Esophagus (tissue), 2 donors: ENCODE measurements around the gene ATP9B. TPM values are rescaled to one million over a fixed set of nuclear protein-coding genes. Genes with fewer than 3 reads are reported as not detected.

Source experiments
- H3K27ac ChIP-seq, 2 donors: one replicate each; pipeline ENCODE4 v1.5.1; 2013; ENCODE audit warnings: low read depth in 2 of 2, mild to moderate bottlenecking in 2 of 2, inconsistent platforms in 1 of 2, low read length in 1 of 2, moderate library complexity in 1 of 2
- H3K27me3 ChIP-seq, 2 donors: one replicate each; pipeline ENCODE4 v1.6.1; 2013; ENCODE audit warnings: low read length in 2 of 2, control low read depth in 1 of 2, mild to moderate bottlenecking in 1 of 2; ENCODE audit not compliant: insufficient read depth in 2 of 2, control insufficient read depth in 1 of 2
- H3K36me3 ChIP-seq, 2 donors: one replicate each; pipeline ENCODE4 v1.6.1; 2013; ENCODE audit warnings: low read length in 1 of 2; ENCODE audit not compliant: control insufficient read depth in 2 of 2, insufficient read depth in 2 of 2
- H3K4me1 ChIP-seq, 2 donors: one replicate each; pipeline ENCODE4 v1.6.1; 2013; ENCODE audit warnings: low read length in 1 of 2; ENCODE audit not compliant: control insufficient read depth in 2 of 2, insufficient read depth in 2 of 2
- H3K4me3 ChIP-seq, 2 donors: one replicate each; pipeline ENCODE4 v1.5.1; 2013; ENCODE audit warnings: low read length in 2 of 2, mild to moderate bottlenecking in 2 of 2, low read depth in 1 of 2, moderate library complexity in 1 of 2
- H3K9me3 ChIP-seq, 2 donors: one replicate each; pipeline ENCODE4 v1.6.1; 2013; ENCODE audit warnings: mild to moderate bottlenecking in 2 of 2, low read depth in 1 of 2, low read length in 1 of 2, moderate library complexity in 1 of 2; ENCODE audit not compliant: control insufficient read depth in 2 of 2, insufficient read depth in 1 of 2
- WGBS, 2 donors: extraction: QIAGEN DNeasy Blood & Tissue Kit; methylation state at CpG; one replicate each; pipeline ENCODE4 v1.1.7; 2013; 5-methylcytosine and 5-hydroxymethylcytosine counted together
- polyA plus RNA-seq, 2 donors: library from polyadenylated mRNA; stranded (reverse); fragments of 200-250 nt; gene quantifications; one replicate each; pipeline ENCODE4 v1.2.3, GENCODE V29; 2013
- donor health status: healthy with polysubstance abuse.
- donor health status: Bipolar disorder and iron deficiency.

Gene ATP9B
- polyA plus RNA-seq, 2 donors = 9.6 to 10.5 TPM

DNA sequence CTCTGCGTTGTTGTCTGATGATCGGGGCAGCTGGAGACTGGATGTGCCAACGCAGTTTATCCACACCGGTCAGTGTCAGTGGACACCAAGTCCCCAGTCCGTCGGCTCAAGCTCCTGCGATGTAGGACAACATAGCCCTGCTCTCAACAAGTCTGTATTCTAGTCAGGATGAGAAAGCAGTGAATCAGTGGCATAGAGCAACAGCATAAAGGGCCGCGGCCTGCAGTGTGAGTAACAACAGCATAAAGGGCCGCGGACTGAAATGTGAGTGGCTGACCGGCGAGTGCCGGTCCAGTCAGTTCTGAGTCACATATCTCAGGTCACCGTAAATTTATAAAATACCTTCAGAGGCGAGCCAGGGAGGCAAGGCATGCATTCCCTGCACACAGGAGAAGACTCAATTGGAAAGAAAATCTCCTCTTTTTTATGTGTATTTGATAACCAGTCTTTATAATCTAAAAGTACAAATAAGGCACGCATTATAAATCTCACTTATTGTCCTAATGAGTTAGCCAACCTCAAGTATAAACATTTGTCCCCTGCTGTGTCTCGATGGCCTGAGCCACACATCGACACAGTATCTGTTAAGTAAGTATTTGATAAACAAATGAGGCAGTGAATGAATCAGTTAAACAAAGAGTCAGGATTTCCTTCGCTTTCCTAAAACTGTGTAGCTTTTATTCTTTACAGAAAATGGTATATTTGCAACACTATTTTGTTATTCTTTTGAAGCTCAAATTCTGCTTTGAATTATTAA is 292.8 kb downstream of the ATP9B start:
- Histone ChIP-seq H3K4me1 (no peaks in the 10 kb centered on the region), H3K9me3 (peaks cover 0 to 7% of the 10 kb centered on the region in 2 donors), H3K27me3 (no peaks in the 10 kb centered on the region), H3K4me3 (no peak overlapping the region), H3K27ac (no peak overlapping the region), H3K36me3 (peaks cover 0 to 20% of the 10 kb centered on the region in 2 donors)
- 88 to 89% methylated on average over 20 of the region's 20 CpGs for WGBS, 2 donors

DNA sequence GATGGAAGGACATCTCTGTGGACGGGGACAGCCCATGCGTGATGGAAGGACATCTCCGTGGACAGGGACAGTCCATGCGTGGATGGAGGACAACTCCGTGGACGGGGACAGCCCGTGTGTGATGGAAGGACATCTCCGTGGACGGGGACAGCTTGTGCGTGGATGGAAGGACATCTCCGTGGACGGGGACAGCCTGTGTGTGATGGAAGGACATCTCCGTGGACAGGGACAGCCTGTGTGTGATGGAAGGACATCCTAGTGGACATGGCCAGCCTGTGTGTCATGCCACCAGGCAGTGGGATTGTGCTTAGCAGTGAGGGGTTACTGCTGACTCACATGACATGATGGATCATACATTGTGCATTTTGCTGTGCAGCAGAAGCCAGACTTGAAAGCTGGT is 296.5 kb downstream of the ATP9B start:
- Histone ChIP-seq H3K27me3 (no peaks in the 10 kb centered on the region), H3K9me3 (peaks cover 0 to 5% of the 10 kb centered on the region in 2 donors), H3K4me1 (no peaks in the 10 kb centered on the region), H3K36me3 (peaks cover 0 to 17% of the 10 kb centered on the region in 2 donors), H3K27ac (no peak overlapping the region), H3K4me3 (no peak overlapping the region)
- 96% methylated on average over 13 of the region's 13 CpGs for WGBS, 2 donors

DNA sequence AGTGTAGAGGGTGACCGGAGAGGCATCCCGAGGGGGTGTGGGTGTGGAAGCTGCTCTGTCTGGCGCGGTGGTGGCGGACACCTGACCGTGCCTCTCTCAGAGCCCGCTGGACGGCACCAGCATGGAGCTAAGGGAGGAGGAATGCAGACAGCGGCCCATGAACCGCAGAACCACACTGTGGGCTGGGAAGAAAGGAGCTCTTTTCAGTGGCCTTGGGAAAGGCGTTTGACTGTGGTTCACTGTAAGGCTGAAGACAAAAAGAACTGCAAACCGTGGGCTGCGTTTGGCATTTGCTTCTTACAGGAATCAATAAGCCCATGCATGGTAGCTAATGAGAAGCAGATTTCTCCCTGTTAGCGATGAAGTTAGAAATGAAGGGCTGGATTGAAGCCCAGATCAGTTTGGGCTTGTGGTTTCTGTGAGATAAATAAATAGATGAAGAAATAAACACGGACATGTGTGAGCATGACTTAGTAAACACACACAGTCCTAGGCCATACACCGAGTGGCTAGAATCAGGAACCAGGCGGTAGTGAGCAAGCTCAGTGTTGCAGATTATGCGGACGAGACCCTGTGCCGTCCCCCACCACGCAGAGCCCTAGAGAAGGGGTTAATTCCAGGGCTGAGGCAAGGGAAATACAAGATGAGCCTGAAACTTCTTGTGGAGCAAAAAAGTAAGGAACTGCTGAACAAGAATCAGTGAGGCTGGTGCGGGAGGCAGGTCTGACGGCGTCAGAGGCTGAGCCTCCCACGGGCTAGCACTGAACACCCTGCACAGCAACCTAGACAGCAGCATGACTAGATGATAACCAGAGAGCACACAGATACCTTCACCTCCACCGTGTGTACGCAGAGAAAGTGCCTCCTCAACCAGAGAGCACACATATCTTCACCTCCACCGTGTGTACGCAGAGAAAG is 297.2 kb downstream of the ATP9B start:
- no peak overlapping the region for H3K4me3 ChIP-seq
- H3K9me3 ChIP-seq = peaks cover 0 to 5% of the 10 kb centered on the region in 2 donors
- no peaks in the 10 kb centered on the region for H3K4me1 ChIP-seq
- peaks cover 0 to 13% of the 10 kb centered on the region in 2 donors for H3K36me3 ChIP-seq
- 79 to 82% methylated on average over 29 of the region's 29 CpGs for WGBS, 2 donors
- H3K27ac ChIP-seq = no peak overlapping the region
- no peaks in the 10 kb centered on the region for H3K27me3 ChIP-seq

DNA sequence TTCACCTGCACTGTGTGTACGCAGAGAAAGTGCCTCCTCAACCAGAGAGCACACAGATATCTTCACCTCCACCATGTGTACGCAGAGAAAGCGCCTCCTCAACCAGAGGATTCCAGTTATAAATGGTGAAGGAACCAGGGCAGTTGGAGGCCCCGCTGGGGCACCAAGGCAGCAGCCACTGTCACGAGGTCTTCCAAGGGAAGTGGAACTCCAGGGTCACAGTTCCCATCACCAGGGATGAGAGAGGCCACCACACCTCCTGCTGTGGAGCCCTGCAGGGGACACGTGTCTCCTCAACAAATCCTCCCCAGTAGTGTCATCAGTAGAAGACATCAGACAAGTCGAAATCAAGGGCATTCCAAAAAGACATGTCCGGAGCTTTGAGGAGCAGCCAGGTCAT is 298.3 kb downstream of the ATP9B start:
- WGBS, 2 donors = 94 to 95% methylated on average over 8 of the region's 8 CpGs
- no peaks in the 10 kb centered on the region for H3K4me1 ChIP-seq
- no peak overlapping the region for H3K27ac ChIP-seq
- H3K36me3 ChIP-seq = peaks cover 0 to 12% of the 10 kb centered on the region in 2 donors
- H3K4me3 ChIP-seq = no peak overlapping the region
- H3K9me3 ChIP-seq = peaks cover 0 to 5% of the 10 kb centered on the region in 2 donors
- H3K27me3 ChIP-seq = no peaks in the 10 kb centered on the region

DNA sequence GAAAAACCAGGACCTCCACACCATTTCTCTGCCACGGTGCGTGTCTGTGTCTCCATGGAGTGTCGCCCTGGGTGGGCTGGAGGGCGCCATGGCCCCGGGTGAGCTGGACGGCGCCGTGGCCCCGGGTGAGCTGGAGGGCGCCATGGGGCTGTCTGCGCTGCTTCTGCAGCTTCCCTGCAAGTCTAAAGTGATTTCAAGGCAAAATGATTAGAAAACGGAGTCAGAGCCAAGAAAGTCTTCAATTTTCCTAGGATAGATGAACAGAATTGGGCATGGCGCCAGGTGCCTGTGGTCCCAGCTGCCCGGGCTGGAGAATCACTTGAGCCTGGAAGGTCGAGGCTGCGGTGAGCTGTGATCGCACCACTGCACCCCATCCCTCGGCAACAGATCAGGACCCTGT is 298.8 kb downstream of the ATP9B start:
- WGBS, 2 donors = 84 to 85% methylated on average over 18 of the region's 18 CpGs
- Histone ChIP-seq H3K9me3 (peaks cover 0 to 5% of the 10 kb centered on the region in 2 donors), H3K4me1 (no peaks in the 10 kb centered on the region), H3K36me3 (peaks cover 0 to 12% of the 10 kb centered on the region in 2 donors), H3K27ac (no peak overlapping the region), H3K4me3 (no peak overlapping the region), H3K27me3 (no peaks in the 10 kb centered on the region)

DNA sequence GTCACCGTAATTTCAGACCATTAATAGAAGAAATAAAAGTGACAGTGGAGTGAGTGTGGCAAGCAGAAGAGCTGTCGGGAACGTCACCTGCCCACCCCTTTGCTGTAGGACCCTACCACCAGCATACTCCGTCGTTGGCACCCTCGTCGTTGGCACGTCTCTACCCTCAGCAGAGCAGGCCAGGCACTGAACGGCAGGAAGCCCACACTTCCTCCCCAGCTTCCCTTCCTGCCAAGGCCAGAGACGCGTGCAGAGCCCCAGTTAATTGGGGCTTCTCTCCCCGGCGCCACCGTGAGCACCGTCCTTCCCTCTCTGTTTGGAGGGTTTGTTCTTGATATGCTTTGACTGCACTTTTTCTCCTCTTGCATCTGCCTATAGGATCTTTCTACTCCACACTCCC is 299.5 kb downstream of the ATP9B start:
- no peak overlapping the region for H3K4me3 ChIP-seq
- peaks cover 0 to 5% of the 10 kb centered on the region in 2 donors for H3K9me3 ChIP-seq
- no peaks in the 10 kb centered on the region for H3K27me3 ChIP-seq
- H3K36me3 ChIP-seq = peaks cover 0 to 9% of the 10 kb centered on the region in 2 donors
- WGBS, 2 donors = 69 to 78% methylated on average over 15 of the region's 15 CpGs
- H3K4me1 ChIP-seq = no peaks in the 10 kb centered on the region
- no peak overlapping the region for H3K27ac ChIP-seq

DNA sequence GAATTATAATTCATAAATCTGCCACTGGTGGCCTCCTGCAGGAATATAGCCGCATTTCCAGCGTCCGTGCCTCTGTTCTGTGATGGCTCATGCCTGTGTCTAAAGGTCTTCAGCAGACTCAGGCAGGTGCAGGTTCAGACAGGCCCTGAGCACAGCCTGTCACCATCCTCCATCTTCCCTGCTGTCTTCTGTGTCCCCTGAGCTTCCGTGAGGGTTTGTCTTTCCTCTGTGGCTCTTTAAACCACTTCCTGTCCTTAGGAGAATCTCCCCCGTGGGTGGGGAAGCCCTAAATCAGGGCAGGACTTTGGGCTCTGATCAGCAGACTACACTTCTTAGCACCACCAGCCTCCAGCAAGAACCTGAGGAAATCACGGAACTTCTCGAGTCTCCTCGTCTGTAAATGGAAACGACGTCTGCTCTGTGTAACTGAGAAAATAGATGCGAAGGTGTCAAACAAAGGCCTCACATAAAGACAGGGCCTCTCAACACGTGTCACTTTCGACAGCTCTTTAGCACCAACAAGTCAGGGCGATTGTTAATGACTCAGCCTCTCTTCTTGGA is 302.4 kb downstream of the ATP9B start:
- peaks cover 0 to 7% of the 10 kb centered on the region in 2 donors for H3K36me3 ChIP-seq
- H3K9me3 ChIP-seq = no peaks in the 10 kb centered on the region
- 77 to 83% methylated on average over 14 of the region's 14 CpGs for WGBS, 2 donors
- no peak overlapping the region for H3K27ac ChIP-seq
- no peaks in the 10 kb centered on the region for H3K27me3 ChIP-seq
- no peak overlapping the region for H3K4me3 ChIP-seq
- no peaks in the 10 kb centered on the region for H3K4me1 ChIP-seq

DNA sequence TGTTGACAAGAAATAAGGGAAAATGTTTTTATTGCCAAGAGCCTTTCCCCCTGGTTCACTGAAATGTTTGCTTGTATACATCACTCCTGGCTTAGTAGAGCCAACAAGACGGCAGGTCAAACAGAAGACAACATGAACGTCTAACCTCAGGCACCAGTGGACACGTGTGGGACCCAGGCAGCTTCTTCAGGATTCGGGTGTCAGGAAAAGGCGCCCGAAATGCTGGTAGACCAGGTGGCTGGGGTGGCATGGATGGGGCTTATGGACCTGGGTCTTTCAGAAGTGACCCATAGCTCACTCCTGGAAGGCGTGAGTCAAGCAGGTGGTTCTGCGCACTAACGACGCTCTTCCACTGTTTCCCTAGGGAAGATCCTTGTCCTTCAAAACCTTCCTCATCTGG is 303.3 kb downstream of the ATP9B start:
- Histone ChIP-seq H3K36me3 (peaks cover 0 to 11% of the 10 kb centered on the region in 2 donors), H3K27ac (no peak overlapping the region), H3K4me1 (no peaks in the 10 kb centered on the region), H3K9me3 (no peaks in the 10 kb centered on the region), H3K4me3 (no peak overlapping the region), H3K27me3 (no peaks in the 10 kb centered on the region)
- WGBS, 2 donors = 88 to 94% methylated on average over 10 of the region's 10 CpGs

DNA sequence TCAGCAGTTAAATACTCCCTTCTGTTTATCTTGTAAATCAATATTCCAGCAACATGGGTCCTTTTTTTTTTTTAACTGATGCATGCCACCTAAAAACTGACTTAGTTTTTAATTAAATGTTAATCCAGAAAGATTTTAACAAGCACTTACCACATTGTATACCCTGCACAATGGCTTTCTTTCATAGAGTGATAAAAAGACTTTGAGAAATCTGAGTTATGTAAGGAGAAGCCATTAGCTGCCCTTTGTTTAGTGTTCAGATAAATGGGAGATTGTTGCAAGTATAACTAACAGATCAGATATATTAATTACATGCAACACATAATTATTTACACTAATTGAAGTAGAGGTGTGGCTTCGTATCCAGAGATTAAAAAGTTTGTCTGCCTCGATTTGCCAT is 303.8 kb downstream of the ATP9B start:
- 91 to 96% methylated on average over 2 of the region's 2 CpGs for WGBS, 2 donors
- Histone ChIP-seq H3K4me1 (no peaks in the 10 kb centered on the region), H3K9me3 (no peaks in the 10 kb centered on the region), H3K27ac (no peak overlapping the region), H3K36me3 (peaks cover 0 to 13% of the 10 kb centered on the region in 2 donors), H3K4me3 (no peak overlapping the region), H3K27me3 (no peaks in the 10 kb centered on the region)
